ENCODE measurements around the gene HDAC7. TPM values are rescaled to one million over a fixed set of nuclear protein-coding genes. Genes with fewer than 3 reads are reported as not detected.
A peak's percentile ranks its signal among the peaks of the same experiment; 100 is the strongest.

The HDAC7 gene
- total RNA-seq, 4 donors from 2014 or later = 58.3 to 105 (median 82.5) TPM

GRCh38 chr12:47754881-47755280 is 64.8 kb downstream of the HDAC7 start:
- H3K27me3 ChIP-seq = no peaks in the 10 kb centered on the region
- H3K27ac ChIP-seq (replicated peaks in 1 of 4) = peak overlapping the region in 3 of 4 donors; percentile 66 to 72 (median 68)
- intact Hi-C loops (cut with DNase I) = loop anchor here (5.0 kb wide), 1 partner anchor 38 kb away; no protein-coding TSS in a partner anchor
- DNase-seq (ENCODE audit: extremely low spot score) = no peak
- peaks cover 53 to 67% (median 60%) of the 10 kb centered on the region in 4 donors for H3K4me1 ChIP-seq
- H3K36me3 ChIP-seq = peaks cover 0 to 29% (median 9%) of the 10 kb centered on the region in 4 donors
- H3K9me3 ChIP-seq = no peaks in the 10 kb centered on the region
- no peak for TF ChIP-seq POLR2AphosphoS5 (IDR thresholded peaks at IDR 0.05)
- no peak for TF ChIP-seq EP300 (IDR thresholded peaks at IDR 0.05)
- TF ChIP-seq POLR2A (IDR thresholded peaks at IDR 0.05; ENCODE audit: low read depth) = no peak
- TF ChIP-seq CTCF (IDR thresholded peaks at IDR 0.05) = no peak
- peak overlapping the region; percentile 72 to 85 (median 74) for H3K4me3 ChIP-seq
- WGBS = 86% methylated on average over 3 of the region's 3 CpGs

- H3K27ac ChIP-seq (replicated peaks in 1 of 4) = peak overlapping the region; percentile 44 to 72 (median 67)
- intact Hi-C loops (cut with DNase I) = no loop called here
- WGBS = 84% methylated on average over 4 of the region's 4 CpGs
- DNase-seq (ENCODE audit: extremely low spot score) = no peak
- H3K4me3 ChIP-seq = peak overlapping the region in 2 of 4 donors; percentile 22 to 75
- H3K9me3 ChIP-seq = no peaks in the 10 kb centered on the region
- peaks cover 0 to 37% (median 15%) of the 10 kb centered on the region in 4 donors for H3K36me3 ChIP-seq
- no peak for TF ChIP-seq POLR2AphosphoS5 (IDR thresholded peaks at IDR 0.05)
- TF ChIP-seq POLR2A (IDR thresholded peaks at IDR 0.05; ENCODE audit: low read depth) = no peak
- no peak for TF ChIP-seq CTCF (IDR thresholded peaks at IDR 0.05)
- TF ChIP-seq EP300 (IDR thresholded peaks at IDR 0.05) = no peak
- H3K4me1 ChIP-seq = peaks cover 45 to 62% (median 52%) of the 10 kb centered on the region in 4 donors
- no peaks in the 10 kb centered on the region for H3K27me3 ChIP-seq
These were observed 65.6 kb downstream of the HDAC7 start for GRCh38 chr12:47754126-47754525.

- no peak for DNase-seq (ENCODE audit: extremely low spot score)
- intact Hi-C loops (cut with DNase I) = no loop called here
- 67% methylated on average over 9 of the region's 11 CpGs for WGBS
- H3K4me3 ChIP-seq = peak overlapping the region in 1 of 4 donors; percentile 18
- H3K4me1 ChIP-seq = peaks cover 37 to 58% (median 46%) of the 10 kb centered on the region in 4 donors
- no peaks in the 10 kb centered on the region for H3K9me3 ChIP-seq
- TF ChIP-seq EP300 (IDR thresholded peaks at IDR 0.05) (no peak), CTCF (IDR thresholded peaks at IDR 0.05) (no peak), POLR2AphosphoS5 (IDR thresholded peaks at IDR 0.05) (peak; percentile 28 to 49), POLR2A (IDR thresholded peaks at IDR 0.05; ENCODE audit: low read depth) (no peak)
- peak overlapping the region; percentile 44 to 72 (median 67) for H3K27ac ChIP-seq (replicated peaks in 1 of 4)
- no peaks in the 10 kb centered on the region for H3K27me3 ChIP-seq
- H3K36me3 ChIP-seq = peaks cover 0 to 45% (median 20%) of the 10 kb centered on the region in 4 donors
These were observed 66.4 kb downstream of the HDAC7 start for GRCh38 chr12:47753021-47754001.

- Histone ChIP-seq H3K27ac (replicated peaks in 1 of 4) (peak overlapping the region in 3 of 4 donors; percentile 28 to 72 (median 68)), H3K4me1 (peaks cover 30 to 50% (median 39%) of the 10 kb centered on the region in 4 donors), H3K27me3 (no peaks in the 10 kb centered on the region), H3K4me3 (no peak overlapping the region), H3K36me3 (peaks cover 0 to 53% (median 24%) of the 10 kb centered on the region in 4 donors), H3K9me3 (no peaks in the 10 kb centered on the region)
- intact Hi-C loops (cut with DNase I) = no loop called here
- no peak for DNase-seq (ENCODE audit: extremely low spot score)
- WGBS = 78% methylated on average over 7 of the region's 7 CpGs
- TF ChIP-seq EP300 (IDR thresholded peaks at IDR 0.05) (no peak), POLR2A (IDR thresholded peaks at IDR 0.05; ENCODE audit: low read depth) (no peak), CTCF (IDR thresholded peaks at IDR 0.05) (no peak), POLR2AphosphoS5 (IDR thresholded peaks at IDR 0.05) (no peak)
These were observed 67.2 kb downstream of the HDAC7 start for GRCh38 chr12:47752552-47752951.

All from esophagus muscularis mucosa (tissue), 4 donors.